ENCODE results near the gene DDX19B.
"Not testable (repeated sequence)": the region's sequence is repeated elsewhere in the genome, so short reads cannot be mapped to it uniquely, and the experiment has no call there.

- not testable (repeated sequence) for TF ChIP-seq ZNF596 (tag by site-specific recombination; IDR thresholded peaks at IDR 0.05); REST (tag by site-specific recombination; IDR thresholded peaks at IDR 0.05); ZBTB7A (tag by site-specific recombination; IDR thresholded peaks at IDR 0.05; ENCODE audit: low read depth); ZNF561 (tag by site-specific recombination; IDR thresholded peaks at IDR 0.05; ENCODE audit: borderline replicate concordance); ZNF184 (tag by site-specific recombination; IDR thresholded peaks at IDR 0.05); KLF16 (tag by site-specific recombination; IDR thresholded peaks at IDR 0.05)
- TF ChIP-seq, protein P1, sequence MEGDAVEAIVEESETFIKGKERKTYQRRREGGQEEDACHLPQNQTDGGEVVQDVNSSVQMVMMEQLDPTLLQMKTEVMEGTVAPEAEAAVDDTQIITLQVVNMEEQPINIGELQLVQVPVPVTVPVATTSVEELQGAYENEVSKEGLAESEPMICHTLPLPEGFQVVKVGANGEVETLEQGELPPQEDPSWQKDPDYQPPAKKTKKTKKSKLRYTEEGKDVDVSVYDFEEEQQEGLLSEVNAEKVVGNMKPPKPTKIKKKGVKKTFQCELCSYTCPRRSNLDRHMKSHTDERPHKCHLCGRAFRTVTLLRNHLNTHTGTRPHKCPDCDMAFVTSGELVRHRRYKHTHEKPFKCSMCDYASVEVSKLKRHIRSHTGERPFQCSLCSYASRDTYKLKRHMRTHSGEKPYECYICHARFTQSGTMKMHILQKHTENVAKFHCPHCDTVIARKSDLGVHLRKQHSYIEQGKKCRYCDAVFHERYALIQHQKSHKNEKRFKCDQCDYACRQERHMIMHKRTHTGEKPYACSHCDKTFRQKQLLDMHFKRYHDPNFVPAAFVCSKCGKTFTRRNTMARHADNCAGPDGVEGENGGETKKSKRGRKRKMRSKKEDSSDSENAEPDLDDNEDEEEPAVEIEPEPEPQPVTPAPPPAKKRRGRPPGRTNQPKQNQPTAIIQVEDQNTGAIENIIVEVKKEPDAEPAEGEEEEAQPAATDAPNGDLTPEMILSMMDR (tag by site-specific recombination; IDR thresholded peaks at IDR 0.05) = peak; percentile 61
Measured at GRCh38 chr16:70370145-70370544, 71.2 kb downstream of the DDX19B start.

All from HEK293 (cell line).